AG08396 (cell line): Measurements from ENCODE around the gene RPS19BP1.

ENCODE experiments used
- DNase-seq: peaks from one replicate; pipeline ENCODE4 v3.0.0; 2012; ENCODE audit warnings: low spot score, mixed read lengths

Gene RPS19BP1

GRCh38 chr22:39559456-39560105, 27.0 kb upstream of the RPS19BP1 start:
- DNase-seq: no peak

GRCh38 chr22:39558950-39559349, 26.4 kb upstream of the RPS19BP1 start:
- no peak for DNase-seq

DNA sequence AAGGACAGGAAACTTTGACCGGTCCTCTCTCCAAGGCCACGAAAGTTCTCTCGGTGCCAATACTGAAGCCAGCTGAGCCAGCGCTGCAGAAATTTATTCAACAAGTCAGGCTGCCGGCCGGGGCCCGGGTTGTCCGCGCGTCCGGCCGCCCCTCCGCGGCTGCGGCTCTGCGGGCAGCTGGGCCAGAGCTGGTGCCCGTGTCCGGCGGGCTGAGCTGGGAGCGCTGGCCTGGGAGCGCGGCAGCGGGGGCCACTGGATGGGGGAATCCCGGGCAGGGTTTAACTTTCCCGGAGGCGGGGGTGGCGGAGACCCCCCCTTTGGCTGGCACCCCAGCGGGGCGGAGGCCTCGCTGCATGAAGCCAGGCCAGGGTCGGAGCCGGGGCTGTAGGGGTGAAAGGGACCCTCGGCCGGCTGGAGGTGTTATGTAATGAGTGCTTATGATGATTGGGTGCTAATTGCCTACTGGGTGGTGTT, 25.7 kb upstream of the RPS19BP1 start:
- DNase-seq: no peak

- peak; percentile 56 for DNase-seq
Observed at GRCh38 chr22:39556970-39557841, 24.7 kb upstream of the RPS19BP1 start.

DNA sequence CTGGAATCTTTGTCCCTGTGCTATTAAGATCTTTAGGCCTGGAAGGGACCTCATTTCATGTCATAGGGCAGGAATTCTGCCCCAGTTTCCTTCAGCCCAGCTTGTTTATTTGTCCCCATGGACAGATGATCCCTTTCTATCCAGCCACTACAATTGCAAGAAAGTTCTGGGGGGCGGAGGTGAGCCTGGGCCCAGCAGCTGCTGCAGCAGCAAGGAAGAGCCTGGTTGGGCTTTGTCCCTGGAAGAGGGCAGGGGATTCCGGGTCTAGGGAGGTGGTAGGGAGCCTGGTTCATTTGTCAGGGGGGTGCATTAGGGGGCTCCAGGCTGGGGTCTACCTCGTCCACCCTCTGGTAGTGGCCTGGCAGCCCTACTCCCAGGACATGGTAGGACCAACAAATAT, 21.6 kb upstream of the RPS19BP1 start:
- DNase-seq: no peak

DNA sequence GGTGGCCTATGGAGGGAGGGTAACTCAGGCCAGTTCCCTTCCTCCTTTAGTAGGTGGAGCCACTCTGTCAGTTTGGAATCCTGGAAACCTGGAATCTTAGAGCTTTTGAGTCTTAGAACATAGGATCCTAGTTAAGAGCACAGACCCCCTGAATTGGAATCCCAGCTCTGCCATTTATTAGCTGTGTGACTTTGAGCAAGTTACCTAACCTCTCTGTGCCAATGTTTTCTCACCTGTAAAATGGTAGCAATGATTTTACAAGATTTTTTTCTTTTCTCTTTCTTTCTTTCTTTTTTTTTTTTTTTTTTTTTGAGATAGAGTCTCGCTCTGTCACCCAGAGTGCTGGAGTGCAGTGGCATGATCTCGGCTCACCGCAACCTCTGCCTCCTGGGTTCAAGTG, 20.9 kb upstream of the RPS19BP1 start:
- DNase-seq: no peak

DNA sequence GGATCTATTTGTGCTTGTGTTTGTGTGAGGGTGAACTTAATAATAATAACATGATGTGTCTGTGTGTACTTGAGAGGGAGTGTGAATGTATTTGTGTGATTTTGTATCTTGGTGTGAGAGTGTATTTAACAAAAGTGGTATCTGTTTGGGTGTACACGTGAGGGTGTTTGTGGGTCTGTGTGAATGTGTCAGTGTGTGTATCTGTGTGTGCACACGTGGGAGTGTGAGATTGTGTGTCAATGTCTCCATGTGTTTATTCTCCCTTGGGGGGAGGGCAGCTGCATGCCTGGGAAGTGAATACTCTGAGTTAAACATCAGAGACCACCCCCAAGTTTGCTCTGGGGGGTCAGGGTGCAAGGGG, 15.0 kb upstream of the RPS19BP1 start:
- no peak for DNase-seq

DNA sequence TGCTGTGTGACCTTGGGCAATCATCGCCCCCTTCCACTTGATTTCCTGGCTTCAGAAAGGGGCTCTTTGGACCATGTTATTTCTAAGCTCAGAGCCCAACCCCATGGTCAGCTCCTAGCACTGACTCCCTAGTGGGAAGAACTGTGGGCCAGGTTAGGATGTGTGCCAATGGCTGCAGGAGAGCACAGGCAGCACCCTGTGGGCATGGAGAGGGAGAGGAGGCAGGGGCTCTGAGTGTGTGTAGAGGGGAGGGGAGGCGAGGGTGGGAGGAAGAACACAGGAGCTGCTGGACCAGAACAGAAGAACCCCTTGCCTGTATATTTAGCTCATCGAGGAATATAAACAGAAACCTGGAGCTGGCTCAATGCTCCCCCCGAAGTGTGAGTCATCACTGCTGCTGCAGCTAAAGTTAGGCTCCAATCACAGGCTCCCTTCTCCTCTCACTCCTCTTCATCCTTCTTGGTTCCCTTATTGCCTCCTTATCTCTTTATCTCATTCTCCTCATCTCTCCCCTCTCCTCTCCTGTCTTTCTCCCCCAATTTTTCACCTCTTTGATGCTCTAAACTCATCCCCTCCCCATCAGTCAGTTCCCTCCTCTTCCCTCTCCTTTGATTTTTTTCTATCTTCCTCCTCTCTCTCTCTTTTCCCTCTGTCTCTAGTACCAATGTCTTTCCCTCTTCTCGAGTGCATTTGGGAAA, 14.5 kb upstream of the RPS19BP1 start:
- peak; percentile 76 for DNase-seq

DNA sequence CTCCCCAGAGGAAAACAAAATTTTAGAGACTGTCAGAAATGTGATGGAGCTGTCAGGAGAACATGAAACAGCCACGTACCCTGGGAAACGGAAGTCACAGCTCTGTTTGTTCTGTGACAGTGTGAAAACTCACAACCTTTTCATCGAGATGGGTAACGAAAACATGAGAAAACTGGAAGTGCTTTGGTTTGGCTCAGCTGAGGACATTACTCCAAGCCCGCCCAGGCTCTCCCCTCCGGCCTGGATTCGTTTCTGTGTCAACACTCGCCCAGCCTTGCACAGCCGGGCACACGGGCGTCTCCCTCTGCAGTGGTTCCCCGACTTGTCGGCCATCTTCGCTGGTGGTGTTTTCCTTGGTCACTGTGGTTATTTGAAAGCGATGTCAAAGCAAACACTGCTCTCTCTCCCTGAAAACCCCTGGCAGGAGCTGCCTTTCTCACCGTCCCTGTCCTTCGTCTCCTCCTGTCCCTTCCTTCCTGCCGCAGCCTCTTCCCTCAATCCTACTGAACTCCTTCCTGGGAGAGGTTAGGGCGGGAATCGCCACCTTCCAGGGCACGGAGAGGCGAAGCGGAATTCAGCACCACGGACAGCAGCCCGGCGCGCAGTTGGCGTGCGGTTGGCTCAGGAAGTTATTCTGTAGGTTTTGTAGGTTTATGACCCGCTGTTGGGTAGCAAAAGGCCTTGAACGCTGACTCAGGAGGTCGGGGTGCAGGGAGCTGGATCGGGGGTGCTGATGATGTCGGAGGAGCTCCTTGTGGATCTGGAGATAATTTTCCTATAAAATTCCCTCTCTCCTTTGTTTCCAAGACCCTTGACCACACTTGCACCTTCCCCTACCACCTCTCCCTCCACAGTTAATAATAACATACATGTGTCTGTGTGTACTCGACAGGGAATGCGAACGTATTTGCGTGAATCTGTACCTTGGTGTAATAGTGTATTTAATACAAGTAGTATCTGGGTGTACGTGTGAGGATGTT, 13.1 kb upstream of the RPS19BP1 start:
- no peak for DNase-seq

DNA sequence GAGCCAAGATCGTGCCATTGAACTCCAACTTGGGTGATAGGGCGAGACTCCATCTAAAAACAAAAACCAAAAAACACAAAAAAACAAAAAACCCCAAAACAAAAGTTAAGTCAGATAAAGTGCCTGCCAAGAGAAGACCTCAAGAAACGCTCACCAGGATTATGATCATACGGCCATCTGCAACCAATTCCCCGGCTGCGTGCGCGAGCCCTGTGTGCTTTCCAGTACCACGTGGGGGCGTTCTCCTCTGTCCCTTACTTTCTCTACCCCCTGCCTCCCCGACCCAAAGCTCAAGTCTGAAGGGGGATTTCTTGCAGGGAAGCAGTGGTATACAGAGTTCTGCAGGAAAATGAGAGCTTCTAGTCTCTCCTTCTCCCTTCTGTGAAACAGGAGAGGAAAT, 10.5 kb upstream of the RPS19BP1 start:
- peak; percentile 52 for DNase-seq

GRCh38 chr22:39537975-39538374, 5.4 kb upstream of the RPS19BP1 start:
- DNase-seq: no peak

DNA sequence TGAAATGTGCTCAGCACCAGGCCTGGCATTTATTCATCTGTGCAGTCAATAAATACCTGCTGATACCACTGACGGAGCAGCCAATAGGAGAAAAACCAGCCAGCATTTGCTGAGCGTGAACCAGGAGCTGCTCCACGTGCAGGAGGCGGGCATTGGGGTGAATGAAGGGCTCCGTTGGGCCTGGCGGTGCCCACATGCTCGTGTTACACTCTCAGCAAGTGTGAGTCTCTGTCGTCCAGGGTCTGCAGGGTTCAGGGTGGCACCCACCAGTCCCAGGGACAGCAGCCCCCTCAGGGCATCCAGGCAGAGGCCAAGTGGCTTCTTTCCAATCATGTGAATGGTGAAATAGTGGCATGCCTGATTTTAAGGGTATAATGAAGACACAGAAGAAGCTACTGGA, 4.2 kb upstream of the RPS19BP1 start:
- DNase-seq: no peak

DNA sequence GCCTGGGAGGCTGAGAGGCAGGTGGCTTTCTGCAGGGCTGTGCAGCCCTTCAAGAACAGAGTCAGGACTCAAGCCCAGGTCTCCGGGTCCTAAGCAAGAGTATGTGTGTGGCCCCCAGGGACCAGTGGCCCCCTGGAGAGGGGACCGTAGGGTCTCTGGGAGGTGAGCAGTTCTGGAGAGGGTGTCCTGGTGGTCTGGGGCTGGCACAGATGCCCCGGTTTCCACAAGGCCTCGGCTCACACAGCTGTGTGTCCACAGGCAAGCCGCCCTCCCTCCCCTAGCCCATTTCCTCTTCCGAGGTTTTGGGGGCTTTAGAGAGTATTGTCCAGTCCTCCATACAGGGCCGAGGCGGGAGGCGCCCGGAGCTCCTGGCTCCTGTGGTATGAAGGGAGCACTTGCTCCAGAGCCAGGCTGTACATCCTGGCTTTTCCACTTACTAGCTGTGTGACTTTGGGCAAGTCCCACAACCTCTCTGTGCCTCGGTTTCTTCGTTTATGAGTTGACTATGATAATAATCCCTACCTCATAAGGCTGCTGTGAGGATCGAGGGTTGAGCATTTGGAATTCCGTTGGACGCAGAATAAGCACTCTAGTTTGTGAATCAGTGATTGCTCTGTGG, 3.4 kb upstream of the RPS19BP1 start:
- DNase-seq: no peak

GRCh38 chr22:39535357-39535725, 2.8 kb upstream of the RPS19BP1 start:
- DNase-seq: no peak

- DNase-seq: peak; percentile 88
Observed at GRCh38 chr22:39534591-39535356, 2.2 kb upstream of the RPS19BP1 start.

GRCh38 chr22:39534092-39534506, 1.6 kb upstream of the RPS19BP1 start:
- DNase-seq: no peak

DNA sequence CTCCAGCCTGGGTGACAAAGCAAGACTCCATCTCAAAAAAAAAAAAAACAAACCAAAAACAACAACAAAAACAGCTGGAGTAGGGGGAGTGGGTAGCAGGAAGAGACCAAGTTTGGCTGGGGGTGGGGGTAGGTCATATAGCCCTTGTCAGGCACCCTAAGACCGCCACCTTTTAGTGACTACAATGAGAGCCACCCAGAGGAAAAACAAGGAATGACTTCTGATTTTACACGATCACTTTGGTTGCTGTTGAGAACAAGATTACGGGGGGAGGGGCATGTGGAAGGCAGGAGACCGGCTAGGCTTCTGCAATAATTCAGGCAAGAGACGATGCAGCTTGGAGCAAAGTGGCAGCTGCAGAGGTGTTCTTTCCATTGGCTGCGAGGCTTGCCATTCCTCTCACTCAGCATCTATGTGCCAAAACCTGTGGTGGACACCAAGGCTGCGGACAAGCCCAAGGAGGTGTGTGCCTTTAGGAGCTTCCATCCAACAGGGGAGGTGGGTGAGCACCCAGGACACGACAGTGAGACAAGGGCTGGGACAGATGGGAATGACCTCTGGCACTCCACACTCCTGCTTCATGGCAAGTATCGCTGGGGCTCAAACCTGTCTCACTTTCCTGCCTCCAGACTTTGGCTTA, 1.7 kb downstream of the RPS19BP1 start:
- DNase-seq: peak; percentile 59

DNA sequence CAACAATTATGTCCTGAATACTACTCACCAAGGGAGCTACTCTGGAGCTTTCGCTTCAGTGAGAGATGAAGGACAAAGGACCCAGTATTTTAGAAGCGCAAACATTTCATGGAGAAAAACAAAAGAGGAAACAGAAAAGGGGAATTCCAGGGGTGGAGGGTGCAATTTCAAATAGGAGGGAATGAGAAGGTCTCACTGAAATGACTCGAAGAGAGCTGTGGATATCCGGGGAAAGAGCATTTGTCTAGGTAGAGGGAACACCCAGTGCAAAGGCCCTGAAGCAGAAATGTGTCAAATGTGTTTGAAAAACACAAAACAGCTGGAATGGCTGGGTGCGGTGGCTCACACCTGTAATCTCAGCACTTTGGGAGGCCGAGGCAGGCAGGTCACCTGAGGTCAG, 2.4 kb downstream of the RPS19BP1 start:
- DNase-seq: no peak

DNA sequence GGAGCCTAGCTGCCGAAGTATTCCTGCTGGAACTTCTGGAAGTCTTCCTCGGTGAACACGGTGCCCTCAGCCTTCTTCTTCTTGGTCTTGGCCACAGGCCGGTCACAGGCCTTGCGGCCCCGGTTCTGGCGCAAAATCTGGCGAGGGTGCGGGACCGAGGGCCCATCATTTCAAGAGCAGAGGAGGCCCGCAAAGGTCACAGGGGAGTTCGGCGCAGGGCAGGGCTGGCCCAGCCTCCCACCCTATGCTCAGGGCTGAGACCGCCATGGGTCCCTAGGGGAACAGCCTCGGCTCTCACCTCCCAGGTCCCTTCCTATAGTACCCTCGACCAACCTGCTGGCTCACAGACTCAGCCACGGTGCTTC, 3.1 kb downstream of the RPS19BP1 start:
- no peak for DNase-seq
